HepG2 (cell line): ENCODE results near the gene HSDL2. TPM values are rescaled to one million over a fixed set of nuclear protein-coding genes. Genes with fewer than 3 reads are reported as not detected.

Experiments used
- ATAC-seq: fragments of 200-7000 bp; cut with Tn5 transposase; 3 replicates; pipeline ENCODE4 v1.9.1; 2020; ENCODE audit warnings: mild to moderate bottlenecking, moderate library complexity
- BruUV-seq: library from RNA; stranded (reverse); fragments of 400-500 nt; replicated peaks from 2 replicates; lab custom pipeline; 2021; lab: Mats Ljungman, UMichigan
- CTCF ChIA-PET: fragments of 300-600 bp; formaldehyde crosslinking; extraction: SDS; loops from one replicate; lab custom pipeline; 2021; ENCODE audit warnings: low total read pairs, inconsistent platforms, low intra/inter-chr PET ratio; lab: Yijun Ruan, JAX
- POLR2A ChIA-PET: fragments of 350-600 bp; sonication (Branson Sonifier 250); formaldehyde crosslinking; loops from one replicate; lab custom pipeline; 2020; ENCODE audit warnings: antibody characterized with exemption, inconsistent platforms; lab: Yijun Ruan, JAX
- DNase-seq: peaks from one replicate; pipeline ENCODE4 v3.0.0-alpha.2; 2015; ENCODE audit warnings: low spot score
- FAIRE-seq: peaks from 3 replicates; lab custom pipeline; 2011; peaks lifted over from hg19 to GRCh38; lab: Jason Lieb, UNC
- H2AFZ ChIP-seq: one replicate; pipeline ENCODE4 v1.6.1; 2011; ENCODE audit warnings: low read length, inconsistent platforms
- H3K27ac ChIP-seq: fragments of 300-600 bp; 3 replicates; pipeline ENCODE4 v1.8.0; 2011; ENCODE audit warnings: mixed run types, mild to moderate bottlenecking, mixed read lengths, low read length, inconsistent platforms; ENCODE audit not compliant: insufficient read depth; ENCODE audit errors: extremely low read length
- H3K27me3 ChIP-seq, 2 experiments: fragments of 200-600 bp in 1 of 2; 2 replicates in 1 of 2; 3 replicates in 1 of 2; pipeline versions ENCODE4 v1.6.0 to v1.8.0; 2011; ENCODE audit warnings: low read length in 2 of 2, mild to moderate bottlenecking in 2 of 2, moderate library complexity in 2 of 2, inconsistent platforms in 1 of 2; ENCODE audit not compliant: insufficient read depth in 2 of 2, control insufficient read depth in 1 of 2
- H3K36me3 ChIP-seq, 2 experiments: fragments of 200-600 bp in 1 of 2; replicated peaks in 1 of 2; 2 replicates in 1 of 2; 3 replicates in 1 of 2; pipeline versions ENCODE4 v1.5.1 to v1.8.0; 2011; ENCODE audit warnings: low read length in 2 of 2, inconsistent platforms in 1 of 2; ENCODE audit not compliant: insufficient read depth in 2 of 2, control insufficient read depth in 1 of 2
- H3K4me1 ChIP-seq: 2 replicates; pipeline ENCODE4 v1.5.1; 2012; ENCODE audit warnings: low read length, inconsistent platforms; ENCODE audit not compliant: insufficient read depth
- H3K4me2 ChIP-seq: 2 replicates; pipeline ENCODE4 v1.6.0; 2011; ENCODE audit warnings: low read depth, low read length, inconsistent platforms
- H3K4me3 ChIP-seq, 3 experiments: fragments of 200-600 bp in 1 of 3; sonication (generic), shearing (Covaris generic) in 1 of 3; replicated peaks in 1 of 3; 2 replicates each; pipeline ENCODE4 v1.5.1; 2011 to 2016; ENCODE audit warnings: low read length in 3 of 3, inconsistent platforms in 2 of 3, low read depth in 2 of 3, mild to moderate bottlenecking in 2 of 3, control low read depth in 1 of 3, mixed read lengths in 1 of 3; ENCODE audit not compliant: insufficient read depth in 1 of 3
- H3K79me2 ChIP-seq: one replicate; pipeline ENCODE4 v1.6.1; 2011; ENCODE audit warnings: low read length, inconsistent platforms; ENCODE audit not compliant: insufficient read depth
- H3K9ac ChIP-seq: 2 replicates; pipeline ENCODE4 v1.6.0; 2011; ENCODE audit warnings: mild to moderate bottlenecking, low read depth, low read length, inconsistent platforms; ENCODE audit not compliant: insufficient read depth
- H3K9me3 ChIP-seq: 2 replicates; pipeline ENCODE4 v1.5.1; 2012; ENCODE audit warnings: mild to moderate bottlenecking, low read length
- H4K20me1 ChIP-seq: 2 replicates; pipeline ENCODE4 v1.6.0; 2011; ENCODE audit warnings: inconsistent platforms, mild to moderate bottlenecking, low read length, moderate library complexity; ENCODE audit not compliant: insufficient read depth
- BCLAF1 ChIP-seq: fragments of 450-650 bp; IDR thresholded peaks from 2 replicates; pipeline ENCODE4 v1.6.1; 2017; ENCODE audit warnings: mild to moderate bottlenecking
- JUN ChIP-seq: sonication (generic); formaldehyde crosslinking; IDR thresholded peaks from 2 replicates; pipeline ENCODE4 v1.4.0; 2020; ENCODE audit warnings: mild to moderate bottlenecking, missing genetic modification reagents
- MXD1 ChIP-seq: sonication (generic); formaldehyde crosslinking; IDR thresholded peaks from 2 replicates; pipeline ENCODE4 v1.4.0; 2020; ENCODE audit warnings: mild to moderate bottlenecking, missing genetic modification reagents
- MYPOP ChIP-seq: sonication (generic); formaldehyde crosslinking; IDR thresholded peaks from 2 replicates; pipeline ENCODE4 v1.8.1; 2023; ENCODE audit warnings: mild to moderate bottlenecking, moderate library complexity, missing genetic modification reagents
- SATB2 ChIP-seq: sonication (generic); formaldehyde crosslinking; IDR thresholded peaks from 2 replicates; pipeline ENCODE4 v1.5.0; 2020; ENCODE audit warnings: missing genetic modification reagents
- ZEB1 ChIP-seq: IDR thresholded peaks from 2 replicates; pipeline ENCODE4 v1.6.1; 2012; ENCODE audit warnings: mild to moderate bottlenecking, low read depth, inconsistent platforms; ENCODE audit not compliant: insufficient replicate concordance
- ZNF547 ChIP-seq: sonication (generic); formaldehyde crosslinking; IDR thresholded peaks from 2 replicates; pipeline ENCODE4 v1.5.1; 2020; ENCODE audit warnings: mild to moderate bottlenecking, missing genetic modification reagents
- ZNF557 ChIP-seq: sonication (generic); formaldehyde crosslinking; IDR thresholded peaks from 2 replicates; pipeline ENCODE4 v1.4.0; 2020; ENCODE audit warnings: missing genetic modification reagents
- ZNF589 ChIP-seq: sonication (generic); formaldehyde crosslinking; conservative IDR thresholded peaks from 2 replicates; pipeline ENCODE4 v1.8.0; 2022; ENCODE audit warnings: mild to moderate bottlenecking, moderate library complexity, missing genetic modification reagents
- ZNF605 ChIP-seq: sonication (generic); formaldehyde crosslinking; IDR thresholded peaks from 2 replicates; pipeline ENCODE4 v1.8.0; 2022; ENCODE audit warnings: mild to moderate bottlenecking, missing genetic modification reagents
- WGBS: methylation state at CpG from one replicate; pipeline ENCODE4 v1.1.6; 2017; ENCODE audit warnings: low lambda C conversion rate; 5-methylcytosine and 5-hydroxymethylcytosine counted together
- in situ Hi-C: cut with HindIII; loops from 2 replicates; pipeline ENCODE4 v1.10.0; 2017; ENCODE audit warnings: low pct_unique_long_range_greater_than_20kb; ENCODE audit not compliant: extremely low pct_ligation_motif_present
- intact Hi-C: fragments of 100-400 bp; cut with micrococcal nuclease; formaldehyde crosslinking; loops from one replicate; pipeline ENCODE4 v1.10.0; 2022; ENCODE audit not compliant: unreplicated experiment
- polyA plus RNA-seq, 8 experiments: library from polyadenylated mRNA; depleted of rRNA in 3 of 8; stranded (reverse) in 7 of 8; unstranded in 1 of 8; fragments of >200 nt; fragmentation: Illumina TruSeq in 4 of 8; extraction: Trizol in 4 of 8; gene quantifications; 2 replicates each; pipeline versions ENCODE4 v1.2.1 to v1.2.3, GENCODE V29; 2011 to 2016; ENCODE audit warnings: low read depth in 4 of 8, missing spikeins in 1 of 8, mixed read lengths in 1 of 8; ENCODE audit not compliant: insufficient read depth in 1 of 8
- total RNA-seq, 5 experiments: library from RNA; depleted of rRNA; stranded (reverse); fragments of >200 nt; fragmentation: Illumina TruSeq; extraction: Trizol; gene quantifications; 2 replicates each; pipeline ENCODE4 v1.2.3, GENCODE V29; 2016; ENCODE audit warnings: low read depth in 1 of 5
- TF ChIP-seq, protein P1 (sequence below): sonication (generic); formaldehyde crosslinking; conservative IDR thresholded peaks from 2 replicates; pipeline ENCODE4 v1.4.0; 2020; ENCODE audit warnings: mild to moderate bottlenecking, missing genetic modification reagents, moderate library complexity

HSDL2 gene
- total and polyA plus RNA-seq, 2 of the 13 experiments (the other 11 are each of a cell fraction or from before 2014, with no cell fraction given), result 55.3 to 80.2 TPM

GRCh38 chr9:112447283-112447761, 67.4 kb downstream of the HSDL2 start:
- intact Hi-C loops, result loop anchor here (10.0 kb wide), 1 partner anchor 347 kb away; no protein-coding TSS in a partner anchor

More at GRCh38 chr9:112447283-112447761, 67.4 kb downstream of the HSDL2 start:
- no peak overlapping the region for H3K27ac ChIP-seq
- H2AFZ ChIP-seq, result no peak overlapping the region
- H3K36me3 ChIP-seq, result peaks cover 7 to 30% of the 10 kb centered on the region in 2 experiments
- no peaks in the 10 kb centered on the region for H4K20me1 ChIP-seq
- no peaks in the 10 kb centered on the region for H3K27me3 ChIP-seq
- BruUV-seq, result no TSS peak
- DNase-seq, result no peak
- FAIRE-seq, result no peak
- H3K79me2 ChIP-seq, result peaks cover 4% of the 10 kb centered on the region
- TF ChIP-seq MYPOP, result no peak
- no peak for TF ChIP-seq ZEB1
- no peak for TF ChIP-seq MXD1
- no peak for TF ChIP-seq JUN
- TF ChIP-seq ZNF605 (CRISPR knock-in tag), result no peak
- no peak for TF ChIP-seq BCLAF1
- no peak for TF ChIP-seq ZNF557 (CRISPR knock-in tag)
- no peak for TF ChIP-seq SATB2 (CRISPR knock-in tag)
- no peak for TF ChIP-seq ZNF547 (CRISPR knock-in tag)
- TF ChIP-seq, protein P1, sequence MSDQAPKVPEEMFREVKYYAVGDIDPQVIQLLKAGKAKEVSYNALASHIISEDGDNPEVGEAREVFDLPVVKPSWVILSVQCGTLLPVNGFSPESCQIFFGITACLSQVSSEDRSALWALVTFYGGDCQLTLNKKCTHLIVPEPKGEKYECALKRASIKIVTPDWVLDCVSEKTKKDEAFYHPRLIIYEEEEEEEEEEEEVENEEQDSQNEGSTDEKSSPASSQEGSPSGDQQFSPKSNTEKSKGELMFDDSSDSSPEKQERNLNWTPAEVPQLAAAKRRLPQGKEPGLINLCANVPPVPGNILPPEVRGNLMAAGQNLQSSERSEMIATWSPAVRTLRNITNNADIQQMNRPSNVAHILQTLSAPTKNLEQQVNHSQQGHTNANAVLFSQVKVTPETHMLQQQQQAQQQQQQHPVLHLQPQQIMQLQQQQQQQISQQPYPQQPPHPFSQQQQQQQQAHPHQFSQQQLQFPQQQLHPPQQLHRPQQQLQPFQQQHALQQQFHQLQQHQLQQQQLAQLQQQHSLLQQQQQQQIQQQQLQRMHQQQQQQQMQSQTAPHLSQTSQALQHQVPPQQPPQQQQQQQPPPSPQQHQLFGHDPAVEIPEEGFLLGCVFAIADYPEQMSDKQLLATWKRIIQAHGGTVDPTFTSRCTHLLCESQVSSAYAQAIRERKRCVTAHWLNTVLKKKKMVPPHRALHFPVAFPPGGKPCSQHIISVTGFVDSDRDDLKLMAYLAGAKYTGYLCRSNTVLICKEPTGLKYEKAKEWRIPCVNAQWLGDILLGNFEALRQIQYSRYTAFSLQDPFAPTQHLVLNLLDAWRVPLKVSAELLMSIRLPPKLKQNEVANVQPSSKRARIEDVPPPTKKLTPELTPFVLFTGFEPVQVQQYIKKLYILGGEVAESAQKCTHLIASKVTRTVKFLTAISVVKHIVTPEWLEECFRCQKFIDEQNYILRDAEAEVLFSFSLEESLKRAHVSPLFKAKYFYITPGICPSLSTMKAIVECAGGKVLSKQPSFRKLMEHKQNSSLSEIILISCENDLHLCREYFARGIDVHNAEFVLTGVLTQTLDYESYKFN (CRISPR knock-in tag), result no peak
- TF ChIP-seq ZNF589, result no peak
- ChIA-PET CTCF (no interaction called here), POLR2A (interaction anchor here (0.5 kb wide), 1 partner anchor 247 kb away, joined by 3 read pairs; no protein-coding TSS in a partner anchor)
- peaks cover 3% of the 10 kb centered on the region; the same call in 1 of the 2 replicates for H3K4me1 ChIP-seq
- no peak overlapping the region for H3K4me2 ChIP-seq
- no peak overlapping the region for H3K9ac ChIP-seq
- ATAC-seq, result no peak
- 92% methylated on average over 2 of the region's 2 CpGs for WGBS
- H3K4me3 ChIP-seq, result no peak overlapping the region
- H3K9me3 ChIP-seq, result no peaks in the 10 kb centered on the region
- in situ Hi-C loops, result no loop called here
